NCI-H345 treated with DMSO at 0.1 percent for 48 hours (cell line): ENCODE measurements around the gene ZSCAN21.
"Not testable (repeated sequence)": the region's sequence is repeated elsewhere in the genome, so short reads cannot be mapped to it uniquely, and the experiment has no call there.

Source experiments
- DNase-seq: peaks from one replicate; lab custom pipeline; 2025; ENCODE audit not compliant: unreplicated experiment; lab: John Stamatoyannopoulos, UW

Gene ZSCAN21

GRCh38 chr7:100049441-100050291 is at the start of gene ZSCAN21:
TSS of gene ZSCAN21 (plus strand) at chr7:100049774. CDS start at chr7:100057007, 7,233 bp downstream.
- DNase-seq, result peak; percentile 44

GRCh38 chr7:100000239-100000638 is 49.3 kb upstream of the ZSCAN21 start:
- no peak for DNase-seq

- DNase-seq, result no peak
Measured at GRCh38 chr7:100003711-100004661, 45.6 kb upstream of the ZSCAN21 start.

GRCh38 chr7:100007887-100008286 is 41.7 kb upstream of the ZSCAN21 start:
- no peak for DNase-seq

GRCh38 chr7:100008525-100008924 is 41.0 kb upstream of the ZSCAN21 start:
- no peak for DNase-seq

- DNase-seq, result not testable (repeated sequence)
Measured at GRCh38 chr7:100009952-100010351, 39.6 kb upstream of the ZSCAN21 start.

DNA sequence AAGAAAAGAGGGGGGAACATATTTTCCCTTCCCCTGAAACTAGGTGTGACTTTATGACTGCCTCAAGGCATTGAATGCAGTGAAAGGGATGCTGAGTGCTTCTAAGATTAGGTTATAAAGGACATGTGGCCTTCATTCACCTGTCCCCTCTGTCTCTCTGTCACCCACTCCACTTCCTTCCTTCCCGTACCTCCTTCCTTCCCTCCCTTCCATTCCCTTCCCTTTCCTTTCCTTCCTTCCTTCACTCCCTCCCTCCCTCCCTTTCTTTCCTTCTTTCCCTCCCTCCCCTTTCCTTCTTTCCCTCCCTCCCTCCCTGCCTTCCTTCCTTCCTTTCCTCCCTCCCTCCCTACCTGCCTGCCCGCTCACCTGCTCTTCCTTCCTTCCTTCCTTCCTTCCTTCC is 38.7 kb upstream of the ZSCAN21 start:
- no peak for DNase-seq

DNA sequence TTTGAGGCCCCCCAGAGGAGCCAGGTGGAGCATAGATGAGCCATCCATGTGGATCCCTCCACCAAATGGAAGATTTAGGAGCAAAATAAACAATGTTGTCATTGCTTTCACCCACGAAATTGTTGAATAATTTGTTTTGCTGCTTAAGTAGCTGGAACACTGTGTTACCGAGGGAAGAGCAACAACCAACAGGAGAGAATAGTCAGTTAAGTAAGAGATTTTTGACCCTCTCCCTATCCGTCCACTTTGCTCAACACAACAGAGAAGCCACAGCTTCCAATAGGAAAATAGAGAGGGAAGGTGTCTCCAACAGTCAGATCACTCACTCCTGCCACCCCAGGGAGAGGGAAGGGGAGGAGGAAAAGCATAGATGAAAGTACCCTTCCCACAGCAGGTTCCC is 38.1 kb upstream of the ZSCAN21 start:
- DNase-seq, result no peak

DNA sequence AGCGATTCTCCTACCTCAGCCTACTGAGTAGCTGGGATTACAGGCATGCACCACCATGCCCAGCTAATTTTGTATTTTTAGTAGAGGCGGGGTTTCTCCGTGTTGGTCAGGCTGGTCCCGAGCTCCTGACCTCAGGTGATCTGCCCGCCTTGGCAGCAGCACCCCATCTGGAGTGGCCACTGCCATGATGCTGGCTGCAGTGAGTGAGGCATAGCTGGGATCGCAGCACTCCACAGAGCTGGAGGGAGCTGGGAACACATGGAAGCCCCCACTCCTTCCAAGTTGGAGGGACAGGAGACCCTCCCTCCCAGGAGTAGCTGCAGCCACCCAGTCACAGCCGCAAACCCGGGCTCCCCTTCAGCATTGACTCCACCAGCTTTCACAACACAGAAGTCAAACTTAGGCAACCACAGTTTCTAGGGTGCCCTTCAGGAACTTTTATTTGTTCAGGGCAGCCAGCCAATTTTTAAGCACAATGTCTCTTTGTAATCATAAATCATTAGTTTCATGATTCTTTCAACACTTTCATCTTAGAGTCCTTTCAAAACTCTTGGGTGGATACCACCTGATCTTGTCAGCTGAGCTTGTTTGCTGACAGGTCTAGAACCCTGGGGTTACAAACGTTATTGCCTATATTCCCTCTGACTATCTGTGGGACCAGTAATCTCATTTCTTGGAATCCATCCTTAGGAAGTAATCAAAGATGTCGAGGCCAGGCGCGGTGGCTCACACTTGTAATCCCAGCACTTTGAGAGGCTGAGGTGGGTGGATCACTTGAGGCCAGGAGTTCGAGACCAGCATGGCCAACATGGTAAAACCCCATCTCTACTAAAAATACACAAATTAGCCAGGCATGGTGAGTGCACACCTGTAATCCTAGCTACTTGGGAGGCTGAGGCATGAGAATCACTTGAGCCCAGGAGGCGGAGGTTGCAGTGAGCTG is 36.9 kb upstream of the ZSCAN21 start:
- DNase-seq, result not testable (repeated sequence)

GRCh38 chr7:100013328-100013676 is 36.3 kb upstream of the ZSCAN21 start:
- DNase-seq, result no peak

GRCh38 chr7:100015232-100016214 is 34.1 kb upstream of the ZSCAN21 start, which contains the start of gene ZKSCAN1:
TSS of gene ZKSCAN1 (plus strand) at chr7:100015596. CDS start at chr7:100023507, 7,911 bp downstream.
- DNase-seq, result peak; percentile 84

DNA sequence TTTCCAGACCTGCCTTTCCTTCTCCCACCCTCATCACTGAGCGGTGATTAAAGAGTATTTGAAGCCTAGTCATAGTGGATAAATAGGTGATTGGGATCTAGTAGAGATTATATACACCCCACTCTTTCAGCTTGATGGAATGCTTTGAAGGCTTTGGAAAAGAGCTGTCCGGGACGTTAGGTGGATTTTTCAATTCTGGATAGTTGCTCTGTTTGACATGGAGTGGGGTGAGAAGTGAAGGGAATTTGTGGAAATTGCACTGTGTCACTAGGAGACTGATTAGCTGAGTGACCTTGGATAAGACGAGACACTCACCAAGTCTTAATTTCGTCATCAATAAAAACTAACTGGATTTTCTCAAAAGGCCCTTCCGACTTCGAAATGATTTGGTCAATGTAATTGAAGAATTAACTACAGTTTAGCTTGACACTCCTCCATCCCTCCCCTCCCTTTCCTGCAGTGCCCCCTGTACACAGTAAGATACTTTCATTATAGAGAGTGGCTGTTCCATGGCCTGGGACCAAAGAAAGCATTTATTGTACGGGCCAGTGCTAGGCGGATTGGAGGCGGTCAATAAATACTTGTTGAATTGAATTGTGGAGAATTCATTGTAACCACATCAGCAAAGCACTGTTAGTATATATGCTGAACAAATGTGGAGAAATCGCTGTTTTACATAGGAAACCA is 33.2 kb upstream of the ZSCAN21 start:
- DNase-seq, result no peak

DNA sequence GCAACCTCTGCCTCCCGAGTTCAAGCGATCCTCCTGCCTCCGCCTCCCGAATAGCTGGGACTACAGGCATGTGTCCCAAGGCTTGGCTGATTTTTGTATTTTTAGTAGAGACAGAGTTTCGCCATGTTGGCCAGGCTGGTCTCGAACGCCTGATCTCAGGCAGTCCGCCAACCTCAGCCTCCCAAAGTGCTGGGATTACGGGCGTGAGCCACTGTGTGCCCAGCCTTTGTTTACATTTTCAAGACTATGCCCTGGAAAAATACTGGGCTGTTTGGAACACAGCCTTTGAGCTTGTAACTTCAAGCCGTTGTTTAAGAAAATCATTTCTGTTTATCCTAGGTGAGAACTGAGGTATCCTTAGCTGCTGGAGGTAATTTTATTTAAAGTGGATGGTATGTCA is 32.3 kb upstream of the ZSCAN21 start:
- DNase-seq, result no peak

DNA sequence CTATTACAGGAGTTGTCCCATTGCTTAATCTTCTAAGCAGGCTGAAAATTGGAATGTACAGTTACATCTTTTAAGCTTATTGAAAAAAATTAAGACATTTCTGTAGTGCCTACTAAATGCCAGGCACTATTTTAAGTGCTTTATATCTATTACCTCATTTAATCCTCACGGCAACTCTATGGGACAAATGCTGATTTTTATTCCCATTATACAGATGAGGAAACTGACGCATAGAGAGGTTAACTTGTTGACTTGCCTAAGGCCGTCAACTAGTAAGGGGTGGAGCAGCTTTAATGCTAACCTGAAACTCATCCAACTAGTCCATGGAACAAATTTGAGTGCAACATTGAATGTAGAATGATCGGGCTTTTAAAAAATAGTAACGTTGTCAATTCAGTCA is 31.7 kb upstream of the ZSCAN21 start:
- DNase-seq, result no peak

GRCh38 chr7:100019908-100020307 is 29.7 kb upstream of the ZSCAN21 start:
- DNase-seq, result no peak

GRCh38 chr7:100021297-100021696 is 28.3 kb upstream of the ZSCAN21 start:
- no peak for DNase-seq

GRCh38 chr7:100022621-100023020 is 27.0 kb upstream of the ZSCAN21 start:
- DNase-seq, result no peak

DNA sequence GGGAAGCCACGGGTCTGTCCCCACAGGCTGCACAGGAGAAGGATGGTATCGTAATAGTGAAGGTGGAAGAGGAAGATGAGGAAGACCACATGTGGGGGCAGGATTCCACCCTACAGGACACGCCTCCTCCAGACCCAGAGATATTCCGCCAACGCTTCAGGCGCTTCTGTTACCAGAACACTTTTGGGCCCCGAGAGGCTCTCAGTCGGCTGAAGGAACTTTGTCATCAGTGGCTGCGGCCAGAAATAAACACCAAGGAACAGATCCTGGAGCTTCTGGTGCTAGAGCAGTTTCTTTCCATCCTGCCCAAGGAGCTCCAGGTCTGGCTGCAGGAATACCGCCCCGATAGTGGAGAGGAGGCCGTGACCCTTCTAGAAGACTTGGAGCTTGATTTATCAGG is 26.0 kb upstream of the ZSCAN21 start:
- no peak for DNase-seq
